Heart right ventricle (tissue), 16 donors: ENCODE results near the gene OR6S1. TPM values are rescaled to one million over a fixed set of nuclear protein-coding genes. Genes with fewer than 3 reads are reported as not detected.
"Not testable (repeated sequence)": the region's sequence is repeated elsewhere in the genome, so short reads cannot be mapped to it uniquely, and the experiment has no call there.

Experiments used
- ATAC-seq, 8 donors: fragments of 200-7000 bp; cut with Tn5 transposase; one replicate each; pipeline ENCODE4 v1.9.1; 2020; ENCODE audit warnings: mild to moderate bottlenecking in 8 of 8, moderate library complexity in 8 of 8, moderate number of reproducible peaks in 1 of 8
- DNase-seq, 2 donors: peaks; one replicate each; pipeline ENCODE4 v3.0.0-alpha.2; 2020
- H3K27ac ChIP-seq, 10 donors: fragments of 200-600 bp; sonication (generic) in 2 of 10; one replicate each; pipeline versions ENCODE4 v1.5.0 to v1.8.0; 2020 to 2022; ENCODE audit warnings: mild to moderate bottlenecking in 3 of 10
- H3K27me3 ChIP-seq, 7 donors: fragments of 200-600 bp; one replicate each; pipeline ENCODE4 v1.8.0; 2021 to 2022; ENCODE audit warnings: mild to moderate bottlenecking in 2 of 7
- H3K36me3 ChIP-seq, 9 donors: fragments of 200-600 bp; sonication (generic) in 1 of 9; one replicate each; pipeline versions ENCODE4 v1.5.0 to v1.8.0; 2020 to 2022; ENCODE audit warnings: mild to moderate bottlenecking in 2 of 9
- H3K4me1 ChIP-seq, 9 donors: fragments of 200-600 bp; sonication (generic) in 1 of 9; one replicate each; pipeline versions ENCODE4 v1.5.0 to v1.8.0; 2020 to 2022; ENCODE audit warnings: mild to moderate bottlenecking in 4 of 9
- H3K4me3 ChIP-seq, 10 donors: fragments of 200-600 bp; sonication (generic) in 2 of 10; one replicate each; pipeline versions ENCODE4 v1.5.0 to v1.8.0; 2020 to 2022; ENCODE audit warnings: mild to moderate bottlenecking in 7 of 10, moderate library complexity in 2 of 10
- H3K9me3 ChIP-seq, 11 donors: fragments of 200-600 bp in 10 of 11; sonication (generic) in 2 of 11; one replicate each; pipeline versions ENCODE4 v1.5.0 to v1.8.0; 2013 to 2022; ENCODE audit warnings: mild to moderate bottlenecking in 2 of 11, control low read depth in 1 of 11, moderate library complexity in 1 of 11
- CTCF ChIP-seq, 9 donors: fragments of 200-600 bp; sonication (generic) in 2 of 9; IDR thresholded peaks; one replicate each; pipeline versions ENCODE4 v1.5.0 to v1.8.0; 2021 to 2022; ENCODE audit warnings: antibody characterized with exemption in 9 of 9, mild to moderate bottlenecking in 5 of 9, moderate library complexity in 1 of 9
- WGBS, 2 donors: extraction: QIAGEN DNeasy Blood & Tissue Kit; methylation state at CpG; one replicate each; pipeline ENCODE4 v1.1.7; 2013; ENCODE audit warnings: inconsistent platforms in 1 of 2; 5-methylcytosine and 5-hydroxymethylcytosine counted together
- intact Hi-C, 10 donors: fragments of 100-400 bp; cut with DNase I; formaldehyde crosslinking; loops; one replicate each; pipeline versions ENCODE4 v1.11.1 to v1.14.2; 2022
- polyA plus RNA-seq, 2 donors: library from polyadenylated mRNA; stranded (reverse); fragments of 200-250 nt; gene quantifications; one replicate each; pipeline ENCODE4 v1.2.3, GENCODE V29; 2013
- total RNA-seq, 10 donors: library from RNA; stranded (reverse); fragmentation: NEBNext Ultra II Directional in 3 of 10; extraction: Animal tissue kit (Norgen Biotek cat#: 25700) in 3 of 10; gene quantifications; one replicate each; pipeline versions ENCODE4 v1.2.1 to v1.2.4, GENCODE V29; 2021 to 2023
- donor health status: Arrhythmogenic right ventricular cardiomyopathy.
- donor health status: ischemic (EF 13 %, LVEDD 7.1; RV severe dilation, severe dysfunction).
- donor health status: healthy with polysubstance abuse.
- donor health status: DM: no; HTN: yes; CAD: no.
- donor health status: DM: no; HTN: no; CAD: no.
- donor health status: ischemic (EF 25% LVEDD 6.9; RV normal size, moderate dysfunction).
- donor health status: ischemic (EF 25% LVEDD 5.7; RV mildly dilated, moderate dysfunction).
- donor health status: healthy.
- donor health status: DM: yes; HTN: yes; CAD: no.
- donor health status: Ischemic cardiomyopathy.
- donor health status: ischemic (EF 35%, LVEDD 5.7; RV mildly dilated, moderate dysfunction).
- donor health status: nonischemic (EF 11% LVEDD 7.7; RV severe dilation, severe dysfunction).
- donor health status: DM: yes; HTN: yes; CAD: no.
- donor health status: PGD.
- donor health status: ischemic (EF 29% LVEDD 5.4; RV normal size, mild dysfunction).
- donor health status: nonischemic (EF 23%, LVEDD 6.1; RV moderate dilation, normal function).

OR6S1 gene
- total and polyA plus RNA-seq, 12 donors = not detected

GRCh38 chr14:20668969-20669368, 27.5 kb upstream of the OR6S1 start:
- intact Hi-C loops = no loop called here
- 63 to 87% methylated on average over 2 of the region's 2 CpGs for WGBS, 2 donors
- H3K27ac ChIP-seq = no peak overlapping the region
- H3K36me3 ChIP-seq = no peaks in the 10 kb centered on the region
- no peak for TF ChIP-seq CTCF (IDR thresholded peaks at IDR 0.05)
- no peaks in the 10 kb centered on the region for H3K9me3 ChIP-seq
- no peak overlapping the region for H3K4me3 ChIP-seq
- H3K27me3 ChIP-seq = peaks cover 0 to 65% (median 25%) of the 10 kb centered on the region in 7 donors
- peaks cover 0 to 8% (median 0%) of the 10 kb centered on the region in 9 donors for H3K4me1 ChIP-seq
- DNase-seq (no peak), ATAC-seq (no peak)

GRCh38 chr14:20667957-20668356, 26.5 kb upstream of the OR6S1 start:
- H3K27ac ChIP-seq = no peak overlapping the region
- DNase-seq = no peak
- H3K4me3 ChIP-seq = no peak overlapping the region
- H3K9me3 ChIP-seq = no peaks in the 10 kb centered on the region
- H3K27me3 ChIP-seq = peaks cover 0 to 68% (median 31%) of the 10 kb centered on the region in 7 donors
- ATAC-seq = no peak
- peaks cover 0 to 17% (median 5%) of the 10 kb centered on the region in 9 donors for H3K4me1 ChIP-seq
- 59 to 65% methylated on average over 2 of the region's 2 CpGs for WGBS, 2 donors
- no peaks in the 10 kb centered on the region for H3K36me3 ChIP-seq
- TF ChIP-seq CTCF (IDR thresholded peaks at IDR 0.05) = no peak
- intact Hi-C loops = no loop called here

- H3K9me3 ChIP-seq, ATAC-seq, intact Hi-C loops, H3K36me3 ChIP-seq, DNase-seq, H3K4me3 ChIP-seq, H3K27ac ChIP-seq: not testable (repeated sequence)
- peaks cover 0 to 77% (median 45%) of the 10 kb centered on the region in 7 donors for H3K27me3 ChIP-seq
- peaks cover 0 to 17% (median 5%) of the 10 kb centered on the region in 9 donors for H3K4me1 ChIP-seq
- WGBS, 2 donors = 67 to 72% methylated on average over 7 of the region's 7 CpGs
These were observed 25.0 kb upstream of the OR6S1 start for GRCh38 chr14:20666400-20666961.

DNA sequence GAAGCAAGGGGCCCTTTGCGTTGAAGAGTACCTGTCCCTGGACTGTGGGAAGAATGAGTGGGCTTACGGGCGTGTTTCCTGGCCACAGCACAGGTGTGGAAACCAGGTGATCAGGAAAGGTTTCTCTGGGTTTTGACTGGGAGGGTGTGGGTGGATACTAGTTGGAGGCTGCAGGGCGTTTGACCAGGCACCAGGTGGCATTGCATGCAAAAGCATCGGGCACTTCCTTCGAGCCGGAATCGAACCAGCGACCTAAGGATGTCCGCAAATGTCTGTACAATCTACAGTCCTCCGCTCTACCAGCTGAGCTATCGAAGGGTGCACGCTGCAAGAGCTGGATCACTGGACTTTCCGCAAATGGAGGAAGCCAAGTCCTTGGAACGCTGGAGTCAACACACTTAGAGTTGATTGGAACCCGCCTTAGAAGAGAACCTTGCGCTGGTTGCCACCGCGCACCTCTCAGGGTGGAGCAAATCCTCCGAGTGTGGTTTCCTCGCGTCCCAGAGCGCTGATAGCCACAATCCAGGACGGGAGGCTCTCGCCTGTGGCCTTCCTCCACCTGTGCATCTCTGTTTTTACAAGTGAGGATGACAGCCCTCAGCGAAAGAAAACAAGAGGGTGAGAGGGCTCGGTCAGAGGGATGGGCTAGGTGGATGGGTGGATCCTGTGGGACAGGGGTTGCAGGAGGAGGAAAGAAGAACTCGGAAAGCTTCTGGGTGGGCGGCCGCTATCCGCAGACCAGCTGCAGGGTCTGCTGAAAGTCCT, 21.7 kb upstream of the OR6S1 start:
- Histone ChIP-seq H3K4me3 (peak overlapping the region in 8 of 10 donors; percentile 16 to 41 (median 32)), H3K36me3 (no peaks in the 10 kb centered on the region), H3K27ac (no peak overlapping the region), H3K27me3 (peaks cover 0 to 99% (median 77%) of the 10 kb centered on the region in 7 donors), H3K9me3 (no peaks in the 10 kb centered on the region), H3K4me1 (peaks cover 0 to 16% (median 5%) of the 10 kb centered on the region in 9 donors)
- TF ChIP-seq CTCF (IDR thresholded peaks at IDR 0.05) = peak in 8 of 9 donors; percentile 6 to 57 (median 36)
- intact Hi-C loops = no loop called here
- ATAC-seq (peak in 7 of 8 donors; percentile 22 to 85 (median 64)), DNase-seq (peak; percentile 35 to 44)
- 3% methylated on average over 31 of the region's 31 CpGs for WGBS, 2 donors

GRCh38 chr14:20661197-20661596, 19.7 kb upstream of the OR6S1 start:
- DNase-seq = no peak
- Histone ChIP-seq H3K36me3 (no peaks in the 10 kb centered on the region), H3K4me1 (peaks cover 0 to 12% (median 5%) of the 10 kb centered on the region in 9 donors), H3K27ac (no peak overlapping the region), H3K9me3 (no peaks in the 10 kb centered on the region), H3K27me3 (peaks cover 6 to 100% (median 91%) of the 10 kb centered on the region in 7 donors), H3K4me3 (no peak overlapping the region)
- no peak for TF ChIP-seq CTCF (IDR thresholded peaks at IDR 0.05)
- 78% methylated on average over 2 of the region's 2 CpGs for WGBS, 2 donors
- intact Hi-C loops = no loop called here
- no peak for ATAC-seq
